NOMO-1 treated with dmso at 0.1 percent for 144 hours (cell line): ENCODE data around the gene OR11L1.
A peak's percentile ranks its signal among the peaks of the same experiment; 100 is the strongest.

ENCODE experiments used
- DNase-seq: peaks from one replicate; lab custom pipeline; 2025; ENCODE audit not compliant: unreplicated experiment; lab: John Stamatoyannopoulos, UW

The OR11L1 gene

DNA sequence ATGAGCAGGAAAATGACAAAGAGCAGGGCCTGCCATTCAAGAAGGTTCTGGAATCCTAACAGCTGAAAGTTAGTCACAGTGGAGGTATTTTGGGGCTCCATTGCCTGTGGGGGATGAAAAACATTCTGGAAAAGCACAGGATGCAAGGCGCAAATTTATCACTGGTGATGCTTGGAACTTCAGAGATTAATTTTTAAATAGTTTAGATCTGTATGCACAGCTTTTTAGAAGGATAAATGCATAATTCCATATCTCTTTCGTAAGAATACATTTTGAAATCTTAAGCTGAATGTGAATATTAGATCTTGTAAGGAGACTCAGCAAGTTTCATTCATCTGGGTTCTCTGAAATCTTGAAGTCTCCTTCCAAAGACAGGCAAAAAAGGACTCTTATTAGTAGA is at the start of gene OR11L1:
OR11L1 (minus strand) TSS at position 101 of the 400 bp plus-strand sequence; CDS start at position 101, 0 bp downstream.
- DNase-seq, result no peak

- no peak for DNase-seq
These were observed 43.2 kb upstream of the OR11L1 start for GRCh38 chr1:247884797-247885413.

DNA sequence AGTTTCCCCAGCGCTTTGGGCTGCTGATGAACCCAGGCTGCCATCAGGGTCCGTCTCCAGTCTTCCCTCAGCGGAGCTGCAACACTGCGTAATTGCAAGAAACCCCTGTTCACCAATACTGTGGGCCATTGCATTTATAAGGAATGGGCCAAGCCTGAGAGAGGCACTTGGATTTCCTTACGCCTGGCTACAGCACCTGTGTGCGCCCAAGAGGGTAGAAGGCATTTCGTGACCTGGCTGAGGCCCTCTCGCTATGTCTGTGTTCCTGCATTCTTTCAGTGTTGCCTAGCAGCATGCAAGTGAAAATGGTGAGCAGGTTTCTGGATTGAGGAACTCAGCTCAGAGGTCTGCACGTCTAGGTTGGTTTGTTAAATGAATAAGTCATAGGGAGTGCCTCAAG is 41.6 kb upstream of the OR11L1 start:
- DNase-seq, result no peak

DNA sequence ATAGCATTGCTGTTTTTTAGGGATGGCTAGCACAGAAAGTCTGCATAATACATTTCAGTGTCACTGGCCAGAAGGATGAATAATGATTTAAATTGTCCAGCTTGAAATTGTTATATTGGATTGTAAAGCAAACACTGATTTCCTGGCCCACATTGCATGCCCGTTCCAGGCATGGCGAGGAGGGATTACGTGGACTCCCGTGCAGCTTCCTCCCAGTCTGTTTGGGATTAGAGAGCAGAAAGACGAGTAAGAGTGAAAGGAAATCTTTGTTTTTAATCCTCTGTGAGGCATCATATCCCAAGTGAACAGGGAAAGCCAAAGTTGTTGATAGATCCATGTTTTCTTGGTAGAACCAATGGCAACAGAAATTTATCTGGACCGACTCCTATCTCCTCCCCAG is 23.7 kb upstream of the OR11L1 start:
- no peak for DNase-seq

- no peak for DNase-seq
These were observed 22.9 kb upstream of the OR11L1 start for GRCh38 chr1:247864644-247865043.

DNA sequence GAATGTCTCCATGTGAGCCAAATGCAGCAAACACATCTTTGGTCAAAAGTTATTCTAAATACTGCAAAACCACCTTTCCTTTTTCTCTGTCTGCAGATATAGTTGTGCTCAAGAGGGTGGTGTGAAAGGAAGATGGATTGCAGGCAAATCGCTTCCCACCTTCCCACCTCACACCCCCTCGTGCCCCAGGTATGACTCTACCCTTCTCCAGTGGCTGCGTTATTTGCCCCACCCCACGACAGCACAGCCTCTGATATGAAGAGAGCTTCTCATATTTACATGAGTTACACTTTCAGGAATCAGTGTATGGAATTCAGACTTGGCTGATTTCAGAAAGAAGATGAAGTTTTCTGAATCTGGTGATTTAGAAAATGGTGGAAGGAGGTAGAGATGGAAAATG is 21.1 kb upstream of the OR11L1 start:
- DNase-seq, result no peak

GRCh38 chr1:247857985-247858619 is 16.4 kb upstream of the OR11L1 start:
- DNase-seq, result no peak

DNA sequence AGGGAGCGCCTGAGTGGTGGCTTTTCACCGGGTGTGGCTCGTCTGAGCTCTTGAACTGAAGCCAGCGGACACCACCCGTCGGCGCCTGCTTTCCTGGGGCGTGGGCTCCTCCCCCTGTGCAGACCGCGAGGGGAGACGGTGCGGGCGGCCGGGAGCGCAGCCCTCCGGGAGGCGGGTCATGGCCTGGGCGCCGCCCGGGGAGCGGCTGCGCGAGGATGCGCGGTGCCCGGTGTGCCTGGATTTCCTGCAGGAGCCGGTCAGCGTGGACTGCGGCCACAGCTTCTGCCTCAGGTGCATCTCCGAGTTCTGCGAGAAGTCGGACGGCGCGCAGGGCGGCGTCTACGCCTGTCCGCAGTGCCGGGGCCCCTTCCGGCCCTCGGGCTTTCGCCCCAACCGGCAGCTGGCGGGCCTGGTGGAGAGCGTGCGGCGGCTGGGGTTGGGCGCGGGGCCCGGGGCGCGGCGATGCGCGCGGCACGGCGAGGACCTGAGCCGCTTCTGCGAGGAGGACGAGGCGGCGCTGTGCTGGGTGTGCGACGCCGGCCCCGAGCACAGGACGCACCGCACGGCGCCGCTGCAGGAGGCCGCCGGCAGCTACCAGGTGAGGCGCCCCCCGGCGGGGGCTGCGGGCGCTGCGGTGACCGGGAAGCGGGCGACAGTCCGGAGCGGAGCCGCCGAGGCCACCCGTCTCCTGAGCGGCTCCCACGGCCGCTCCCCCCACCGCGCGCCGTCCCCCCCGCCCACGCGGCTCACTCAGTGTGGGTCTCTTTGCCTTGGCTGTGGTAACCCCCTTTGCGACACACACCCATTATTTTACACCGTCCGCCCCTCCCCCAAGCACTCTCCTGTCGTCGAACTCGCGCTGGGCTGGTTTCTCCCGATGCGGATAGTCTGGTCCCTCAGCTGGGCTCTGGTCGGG is 15.6 kb upstream of the OR11L1 start, which contains the start of gene TRIM58:
TRIM58 (plus strand) TSS at position 119 of the 916 bp plus-strand sequence; CDS start at position 179, 60 bp downstream.
- DNase-seq, result no peak

DNA sequence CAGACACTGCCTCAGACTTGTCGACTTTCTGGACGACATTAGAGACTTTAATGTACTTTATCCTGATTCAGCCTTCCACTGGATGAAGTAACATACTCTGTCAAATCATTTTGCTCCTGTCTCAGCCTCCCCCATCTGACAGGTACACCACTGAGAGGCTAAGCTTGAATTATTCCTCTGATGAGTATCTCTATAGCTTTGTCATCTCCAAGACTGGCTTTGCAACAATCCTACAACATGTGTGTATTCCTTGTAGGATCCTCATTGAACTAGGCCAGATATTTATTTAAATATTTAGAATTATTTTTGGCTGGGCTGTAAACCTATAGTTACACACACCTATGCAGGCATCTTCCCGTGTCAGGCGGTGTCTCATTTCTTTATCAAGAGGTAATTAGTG is 14.2 kb upstream of the OR11L1 start:
- DNase-seq, result no peak

DNA sequence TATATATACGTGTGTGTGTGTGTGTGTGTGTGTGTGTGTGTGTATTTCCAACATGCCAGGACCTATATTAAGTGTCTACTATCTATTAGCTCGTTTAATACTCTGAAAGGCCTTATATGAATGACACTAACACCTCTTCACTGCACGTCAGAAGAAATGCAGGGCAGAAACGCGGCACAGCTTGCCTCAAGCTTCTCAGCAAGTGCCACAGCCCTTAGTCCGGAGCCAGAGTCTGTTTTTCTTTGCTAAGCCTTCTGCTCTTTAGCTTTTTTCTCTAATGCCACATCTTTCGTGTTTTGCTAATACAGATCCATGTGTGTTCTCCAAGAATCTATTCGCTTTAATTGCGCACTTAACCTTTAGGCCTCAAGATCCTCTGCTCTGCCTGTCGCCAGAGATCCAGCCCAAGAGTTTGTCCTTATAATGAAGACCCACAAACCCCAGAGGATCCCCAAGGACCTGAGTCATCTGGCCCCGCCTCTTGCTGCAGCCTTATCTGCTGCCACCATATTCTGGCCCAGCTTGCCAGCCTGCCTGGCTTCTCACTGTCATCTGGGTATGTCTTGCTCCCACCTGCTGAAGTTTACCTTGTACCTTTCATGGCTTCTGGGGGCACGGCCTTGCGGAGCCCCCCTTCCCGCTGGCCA is 13.3 kb upstream of the OR11L1 start:
- no peak for DNase-seq

DNA sequence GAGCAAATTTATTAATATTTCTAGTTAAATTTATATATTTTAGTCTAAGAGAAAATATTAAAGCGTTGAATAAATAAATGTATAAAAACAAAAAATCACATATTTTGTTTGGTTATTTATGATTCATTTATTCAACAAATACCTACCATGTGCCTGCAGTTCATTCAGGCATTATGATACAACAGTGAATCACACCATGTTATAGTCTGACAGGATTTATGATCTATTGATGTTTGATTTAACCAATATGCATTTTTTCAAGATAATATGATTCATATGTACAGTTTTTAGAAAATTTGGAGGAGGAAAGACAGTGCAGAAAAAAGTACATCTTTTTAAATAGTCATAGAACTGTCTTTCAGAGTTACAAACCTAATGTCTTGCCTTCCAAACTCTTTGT is 7.9 kb upstream of the OR11L1 start:
- DNase-seq, result no peak

GRCh38 chr1:247848346-247848745 is 6.7 kb upstream of the OR11L1 start:
- no peak for DNase-seq

- no peak for DNase-seq
These were observed 4.0 kb upstream of the OR11L1 start for GRCh38 chr1:247845693-247846017.

GRCh38 chr1:247845011-247845692 is 3.5 kb upstream of the OR11L1 start:
- no peak for DNase-seq

GRCh38 chr1:247843411-247843810 is 1.7 kb upstream of the OR11L1 start:
- no peak for DNase-seq

DNA sequence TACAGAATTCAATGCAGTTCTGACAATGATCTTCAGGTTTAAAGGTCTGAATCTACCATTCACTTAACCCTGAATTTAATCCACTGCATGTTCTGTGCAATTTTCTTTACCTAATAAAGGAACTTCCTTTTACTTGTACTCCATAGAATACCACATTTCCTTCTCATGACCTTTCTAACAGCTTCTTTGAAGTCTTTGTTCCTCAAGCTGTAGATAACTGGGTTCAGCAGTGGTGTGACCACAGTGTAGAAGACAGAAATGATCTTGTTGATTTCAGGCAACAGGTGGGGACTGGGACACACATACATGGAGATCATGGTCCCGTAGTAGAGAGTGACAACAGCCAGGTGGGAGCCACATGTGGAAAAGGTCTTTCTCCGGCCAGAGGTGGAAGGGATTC is 878 bp downstream of the OR11L1 start:
- DNase-seq, result no peak

DNA sequence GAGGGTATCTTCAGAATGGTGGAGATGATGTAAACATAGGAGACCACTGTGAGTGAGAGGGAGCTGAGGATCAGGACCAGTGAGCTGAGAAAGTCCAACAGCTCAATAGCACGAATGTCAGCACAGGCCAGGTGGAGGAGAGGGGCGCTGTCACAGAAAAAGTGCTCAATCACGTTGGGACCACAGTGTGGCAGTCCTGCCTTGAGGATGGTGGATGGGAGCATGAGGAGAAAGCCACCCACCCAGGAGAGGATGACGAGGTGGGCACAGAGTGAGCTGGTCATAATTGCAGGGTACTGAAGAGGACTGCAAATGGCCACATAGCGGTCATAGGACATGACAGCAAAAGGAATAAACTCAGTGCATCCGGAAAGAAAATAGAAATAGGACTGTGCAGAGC is 8.1 kb downstream of the OR11L1 start:
- DNase-seq, result no peak

DNA sequence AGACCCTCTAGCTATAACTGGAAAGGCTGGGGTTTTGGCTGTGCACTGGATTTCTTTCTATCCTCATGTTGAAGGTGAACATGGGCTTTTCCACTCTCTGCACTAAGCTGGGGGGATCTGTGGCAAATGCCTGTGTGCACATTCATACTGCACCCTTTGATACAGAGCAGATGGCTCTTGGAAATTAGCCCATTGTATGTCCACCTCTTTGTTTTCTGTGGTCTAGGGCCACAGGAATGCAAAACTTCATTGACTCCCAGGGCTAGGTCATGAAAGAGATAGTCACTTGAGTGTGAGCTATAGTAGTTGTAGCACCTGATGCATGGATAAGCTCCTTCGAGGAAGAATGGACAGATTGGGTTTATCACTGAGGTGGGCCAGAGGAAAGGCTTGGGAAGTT is 12.0 kb downstream of the OR11L1 start:
- no peak for DNase-seq

GRCh38 chr1:247825362-247825761 is 16.3 kb downstream of the OR11L1 start:
- peak; percentile 24 for DNase-seq

GRCh38 chr1:247824023-247824422 is 17.7 kb downstream of the OR11L1 start, which contains the start of gene OR14A16:
Gene OR14A16 (minus strand): TSS chr1:247824119. CDS start chr1:247815729, 8,390 bp downstream.
- no peak for DNase-seq

GRCh38 chr1:247822060-247822459 is 19.6 kb downstream of the OR11L1 start:
- no peak for DNase-seq
